Esophagus squamous epithelium (tissue), 5 donors: ENCODE measurements around the gene AHRR. TPM values are rescaled to one million over a fixed set of nuclear protein-coding genes. Genes with fewer than 3 reads are reported as not detected.

ENCODE experiments used
- DNase-seq: peaks from one replicate; lab custom pipeline; 2025; lab: John Stamatoyannopoulos, UW
- H3K27ac ChIP-seq, 4 donors: fragments of 200-600 bp; sonication (generic); one replicate each; pipeline ENCODE4 v1.5.1; 2016 to 2019; ENCODE audit warnings: mild to moderate bottlenecking in 1 of 4
- H3K27me3 ChIP-seq, 4 donors: fragments of 200-600 bp; sonication (generic); 1 replicate in 3 of 4; 2 replicates in 1 of 4; pipeline versions ENCODE4 v1.5.1 to v1.6.0; 2017 to 2021; ENCODE audit warnings: antibody characterized with exemption in 1 of 4
- H3K36me3 ChIP-seq, 3 donors: fragments of 200-600 bp; sonication (generic); one replicate each; pipeline ENCODE4 v1.5.1; 2016 to 2019
- H3K4me1 ChIP-seq, 3 donors: fragments of 200-600 bp; sonication (generic); one replicate each; pipeline ENCODE4 v1.5.1; 2017 to 2019
- H3K4me3 ChIP-seq, 4 donors: fragments of 200-600 bp; sonication (generic); 1 replicate in 3 of 4; 2 replicates in 1 of 4; pipeline ENCODE4 v1.5.1; 2016 to 2019; ENCODE audit warnings: mild to moderate bottlenecking in 2 of 4, moderate library complexity in 1 of 4
- H3K9me3 ChIP-seq, 3 donors: fragments of 200-600 bp; sonication (generic); one replicate each; pipeline ENCODE4 v1.5.1; 2016 to 2019
- CTCF ChIP-seq, 6 experiments: fragments of 450-650 bp in 4 of 6; fragments of 200-600 bp in 2 of 6; sonication (generic) in 2 of 6; IDR thresholded peaks; one replicate each; pipeline ENCODE4 v1.5.1; 2016 to 2019; ENCODE audit warnings: antibody characterized with exemption in 6 of 6, mild to moderate bottlenecking in 4 of 6, moderate library complexity in 4 of 6
- POLR2A ChIP-seq, 4 donors: fragments of 450-650 bp; IDR thresholded peaks; one replicate each; pipeline ENCODE4 v1.6.1; 2017; ENCODE audit warnings: antibody characterized with exemption in 4 of 4, mild to moderate bottlenecking in 4 of 4, moderate library complexity in 3 of 4
- WGBS, 2 donors: methylation state at CpG; one replicate each; pipeline ENCODE4 v1.1.5; 2018; 5-methylcytosine and 5-hydroxymethylcytosine counted together
- intact Hi-C: fragments of 100-400 bp; cut with DNase I; formaldehyde crosslinking; loops from one replicate; pipeline ENCODE4 v1.15.0; 2022
- total RNA-seq, 4 donors: library from RNA; depleted of rRNA; stranded (reverse); fragments of >200 nt; gene quantifications; one replicate each; pipeline ENCODE4 v1.1.0, GENCODE V29; 2016
- donor health status: DM: yes; HTN: yes; CAD: no.

The AHRR gene
- total RNA-seq, 4 donors from 2014 or later, result 0.66 to 1.5 (median 1.1) TPM

GRCh38 chr5:428219-428618 is 106.7 kb downstream of the AHRR start:
- no peak for DNase-seq
- Histone ChIP-seq H3K4me3 (no peak overlapping the region), H3K27ac (no peak overlapping the region), H3K36me3 (no peaks in the 10 kb centered on the region), H3K27me3 (peaks cover 0 to 15% (median 0%) of the 10 kb centered on the region in 4 donors), H3K4me1 (peaks cover 0 to 18% (median 3%) of the 10 kb centered on the region in 3 donors), H3K9me3 (no peaks in the 10 kb centered on the region)
- intact Hi-C loops, result no loop called here
- no peak for TF ChIP-seq CTCF (IDR thresholded peaks at IDR 0.05)
- no peak for TF ChIP-seq POLR2A (IDR thresholded peaks at IDR 0.05)
- 79 to 96% methylated on average over 6 to 11 of the region's 11 CpGs for WGBS, 2 donors

- H3K9me3 ChIP-seq, result no peaks in the 10 kb centered on the region
- peaks cover 0 to 18% (median 3%) of the 10 kb centered on the region in 3 donors for H3K4me1 ChIP-seq
- no peak overlapping the region for H3K4me3 ChIP-seq
- 63 to 68% methylated on average over 5 to 12 of the region's 22 CpGs for WGBS, 2 donors
- TF ChIP-seq CTCF (IDR thresholded peaks at IDR 0.05) (no peak), POLR2A (IDR thresholded peaks at IDR 0.05) (no peak)
- no peaks in the 10 kb centered on the region for H3K36me3 ChIP-seq
- intact Hi-C loops, result no loop called here
- peaks cover 0 to 15% (median 0%) of the 10 kb centered on the region in 4 donors for H3K27me3 ChIP-seq
- H3K27ac ChIP-seq, result peak overlapping the region in 2 of 4 donors; percentile 13 to 17
- no peak for DNase-seq
These were observed 107.4 kb downstream of the AHRR start for GRCh38 chr5:428754-429452.

- Histone ChIP-seq H3K27me3 (peaks cover 0 to 21% (median 0%) of the 10 kb centered on the region in 4 donors), H3K9me3 (no peaks in the 10 kb centered on the region), H3K4me1 (peaks cover 0 to 18% (median 3%) of the 10 kb centered on the region in 3 donors), H3K4me3 (no peak overlapping the region), H3K27ac (peak overlapping the region in 2 of 4 donors; percentile 13 to 17), H3K36me3 (no peaks in the 10 kb centered on the region)
- no peak for DNase-seq
- TF ChIP-seq CTCF (IDR thresholded peaks at IDR 0.05), result no peak
- no peak for TF ChIP-seq POLR2A (IDR thresholded peaks at IDR 0.05)
- intact Hi-C loops, result no loop called here
- 31 to 39% methylated on average over 15 to 17 of the region's 35 CpGs for WGBS, 2 donors
These were observed 108.1 kb downstream of the AHRR start for GRCh38 chr5:429453-430188.

GRCh38 chr5:430214-430925 is 108.9 kb downstream of the AHRR start:
- intact Hi-C loops, result no loop called here
- DNase-seq, result no peak
- no peak for TF ChIP-seq CTCF (IDR thresholded peaks at IDR 0.05)
- no peak for TF ChIP-seq POLR2A (IDR thresholded peaks at IDR 0.05)
- H3K4me3 ChIP-seq, result no peak overlapping the region
- peaks cover 0 to 24% (median 0%) of the 10 kb centered on the region in 4 donors for H3K27me3 ChIP-seq
- no peaks in the 10 kb centered on the region for H3K36me3 ChIP-seq
- no peaks in the 10 kb centered on the region for H3K9me3 ChIP-seq
- no peak overlapping the region for H3K27ac ChIP-seq
- 68 to 85% methylated on average over 7 to 24 of the region's 25 CpGs for WGBS, 2 donors
- peaks cover 0 to 18% (median 3%) of the 10 kb centered on the region in 3 donors for H3K4me1 ChIP-seq
